ENCODE data around the gene NCOR1.
A peak's percentile ranks its signal among the peaks of the same experiment; 100 is the strongest.
"Not testable (repeated sequence)": the region's sequence is repeated elsewhere in the genome, so short reads cannot be mapped to it uniquely, and the experiment has no call there.

NCOR1 gene

DNA sequence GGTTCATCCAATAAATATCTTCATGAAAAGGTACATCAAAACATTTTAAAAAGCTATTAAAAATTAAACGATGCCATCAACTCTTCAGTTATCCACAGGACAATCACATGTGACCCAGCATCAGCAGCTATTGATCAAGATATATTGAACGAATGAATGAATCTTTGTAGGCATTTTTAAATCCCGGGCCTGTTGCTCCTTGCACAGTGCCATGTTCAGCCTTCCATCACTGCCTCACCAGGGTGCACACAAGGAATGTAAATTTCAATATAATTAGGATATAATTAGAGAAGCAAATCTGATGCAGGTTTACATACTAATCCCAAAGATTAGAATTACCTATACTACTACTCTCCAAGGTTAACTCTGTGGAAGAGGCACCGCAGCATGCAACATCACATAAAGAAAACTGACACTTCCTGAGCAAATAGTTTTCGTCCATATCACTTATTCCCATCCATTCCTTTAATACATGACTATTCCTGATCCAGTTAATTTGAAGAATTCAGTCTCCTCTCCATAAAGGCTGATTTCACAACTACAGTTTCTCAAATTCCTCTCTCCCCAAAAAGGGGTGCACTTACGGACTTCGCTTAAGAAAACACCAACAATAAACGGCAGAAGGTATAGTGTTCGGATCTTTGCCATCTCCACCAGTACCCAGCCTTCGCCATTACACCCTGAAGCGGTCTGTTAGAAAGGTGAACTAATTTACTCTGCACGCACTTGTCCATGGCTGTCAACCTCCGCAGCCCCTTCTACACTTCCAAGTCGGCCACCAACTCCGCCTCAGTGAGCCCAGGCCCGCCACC is 938 bp downstream of the NCOR1 start:
- peak; percentile 16 for DNase-seq

DNA sequence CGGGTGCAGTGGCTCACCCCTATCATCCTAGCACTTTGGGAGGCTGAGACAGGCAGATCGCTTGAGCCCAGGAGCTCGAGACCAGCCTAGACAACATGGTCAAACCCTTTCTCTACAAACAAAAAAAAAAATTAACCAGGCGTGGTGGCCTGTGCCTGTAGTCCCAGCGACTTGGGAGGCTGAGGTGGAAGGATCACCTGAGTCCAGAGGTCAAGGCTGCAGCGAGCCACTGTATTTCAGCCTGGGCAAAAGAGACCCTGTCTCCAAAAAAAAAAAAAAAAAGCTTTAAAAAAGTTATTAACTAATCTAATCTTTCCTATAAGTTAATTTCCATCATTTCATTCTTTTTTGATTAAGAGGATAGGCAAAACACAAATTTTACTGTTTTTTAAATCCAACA is 2.5 kb downstream of the NCOR1 start:
- DNase-seq = no peak

DNA sequence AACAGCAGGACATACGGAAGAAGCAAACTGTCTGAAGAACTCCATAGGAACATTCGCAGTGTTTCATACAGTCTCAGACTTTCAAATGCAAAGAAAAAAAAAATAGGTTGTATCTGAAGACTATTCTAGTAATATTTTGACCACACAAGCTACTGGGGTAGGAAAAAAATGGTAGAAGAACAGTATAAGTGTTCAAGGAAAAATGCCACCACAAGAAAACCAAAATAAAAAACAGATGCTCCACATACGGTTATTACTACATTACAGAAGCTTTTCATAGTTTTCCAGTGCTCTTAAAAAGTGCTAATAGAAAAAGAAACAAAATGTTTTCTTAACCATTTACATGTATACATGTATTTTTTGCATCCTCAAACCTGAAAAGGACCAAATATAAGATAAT is 3.7 kb downstream of the NCOR1 start:
- DNase-seq = no peak

DNA sequence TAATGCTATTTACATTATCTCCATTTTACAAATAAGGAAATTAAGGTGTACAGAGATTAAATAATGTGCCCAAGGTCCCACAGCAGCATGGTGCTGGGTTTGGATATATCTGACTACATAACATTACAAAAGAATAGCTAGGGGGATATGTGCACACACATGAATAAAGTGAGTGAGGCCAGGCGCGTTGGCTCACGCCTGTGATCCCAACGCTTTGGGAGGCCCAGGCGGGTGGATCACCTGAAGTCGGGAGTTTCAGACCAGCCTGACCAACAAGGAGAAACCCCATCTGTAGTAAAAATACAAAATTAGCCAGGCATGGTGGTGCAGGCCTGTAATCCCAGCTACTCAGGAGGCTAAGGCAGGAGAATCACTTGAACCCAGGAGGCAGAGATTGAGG is 10.6 kb downstream of the NCOR1 start:
- not testable (repeated sequence) for DNase-seq

DNA sequence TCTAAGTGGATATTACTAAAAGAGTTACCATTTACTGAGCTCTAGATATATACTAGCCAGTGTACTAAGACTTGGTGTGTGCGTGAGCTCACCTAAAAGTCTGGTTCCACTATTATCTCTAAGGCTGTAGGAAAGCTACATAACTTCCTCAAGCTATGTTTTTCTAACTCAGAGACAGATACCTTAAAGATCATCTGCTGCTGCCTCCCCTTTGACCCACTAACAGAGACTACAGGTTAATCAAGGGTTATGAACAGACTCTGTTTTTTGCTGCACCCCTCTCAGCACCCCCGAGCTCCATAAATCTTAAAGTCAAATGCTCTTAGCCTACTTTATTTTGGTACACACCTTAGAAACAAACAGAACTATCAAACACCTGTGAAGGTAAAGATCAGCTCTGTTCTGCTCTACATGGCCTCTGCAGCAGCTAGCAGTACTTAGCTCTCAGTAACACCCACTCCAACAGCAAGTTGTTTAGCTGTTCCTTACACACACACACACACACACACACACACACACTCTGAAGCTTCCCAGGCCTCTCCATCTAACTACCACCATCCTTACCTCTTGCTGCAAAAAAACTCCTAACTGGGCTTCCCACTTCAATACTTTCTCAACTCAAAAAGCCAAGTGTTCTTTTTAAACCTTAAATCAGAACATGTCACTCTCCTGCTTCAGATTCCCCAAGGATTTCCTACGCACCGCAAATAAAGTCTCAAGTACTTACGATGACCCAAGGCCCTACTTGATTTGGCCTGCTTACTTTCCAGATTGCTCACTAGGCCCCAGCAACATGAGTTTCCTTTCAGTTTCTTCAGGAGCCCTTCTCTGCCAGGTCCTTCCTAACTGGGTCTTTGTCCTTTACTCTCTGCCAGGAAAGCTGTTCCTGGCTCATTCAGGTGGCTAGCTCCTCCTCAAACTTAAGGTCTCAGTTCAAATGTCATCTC is 12.5 kb downstream of the NCOR1 start:
- DNase-seq = not testable (repeated sequence)

DNA sequence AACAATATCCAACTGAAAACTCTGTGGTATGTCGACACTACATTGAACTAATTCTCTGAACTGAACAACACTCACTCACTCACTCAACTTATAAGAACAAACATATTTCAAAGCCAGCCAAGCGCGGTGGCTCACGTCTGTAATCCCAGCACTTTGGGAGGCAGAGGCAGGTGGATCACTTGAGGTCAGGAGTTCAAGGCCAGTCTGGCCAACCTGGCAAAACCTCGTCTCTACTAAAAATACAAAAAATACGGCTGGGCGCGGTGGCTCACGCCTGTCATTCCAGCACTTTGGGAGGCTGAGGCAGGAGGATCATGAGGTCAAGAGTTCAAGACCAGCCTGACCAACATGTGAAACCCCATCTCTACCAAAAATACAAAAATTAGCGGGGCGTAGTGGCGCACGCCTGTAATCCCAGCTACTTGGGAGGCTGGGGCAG is 13.6 kb downstream of the NCOR1 start:
- not testable (repeated sequence) for DNase-seq

DNA sequence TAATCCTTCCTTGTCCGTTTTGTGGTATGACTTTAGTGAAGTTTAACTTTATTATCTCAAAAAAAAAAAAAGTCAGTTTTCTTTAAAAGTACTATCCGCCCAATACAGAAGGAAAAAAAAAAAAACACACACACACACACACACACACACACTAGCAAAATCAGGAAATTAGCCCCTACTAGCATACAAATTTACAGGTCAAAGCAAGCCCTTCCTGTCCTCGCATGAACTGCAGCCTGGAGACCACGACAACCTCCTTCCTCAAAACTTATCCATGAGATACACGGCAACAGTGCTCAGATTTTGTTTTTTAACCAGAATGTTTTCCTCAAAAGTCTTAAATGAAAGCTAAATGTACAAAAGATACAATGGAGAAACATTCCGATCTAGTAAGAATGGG is 16.2 kb downstream of the NCOR1 start:
- DNase-seq = no peak

DNA sequence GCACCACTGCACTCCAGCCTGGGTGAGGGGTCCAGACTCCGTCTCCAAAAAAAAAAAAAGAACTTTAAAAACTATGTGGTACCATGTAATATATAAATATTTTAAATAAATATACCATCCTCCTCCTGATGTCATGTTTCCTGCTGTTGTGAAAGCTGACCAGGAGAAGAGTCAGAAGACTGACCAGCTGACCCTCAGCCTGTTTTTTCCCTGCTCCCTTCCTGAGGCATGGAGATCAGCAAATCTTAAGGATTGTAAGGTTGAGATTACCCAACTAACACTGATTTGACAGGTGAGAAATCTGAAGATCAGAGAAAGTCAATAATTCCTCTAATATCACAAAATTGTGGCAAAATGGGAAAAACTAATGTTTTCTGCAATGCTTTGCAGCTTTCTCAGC is 18.1 kb downstream of the NCOR1 start:
- DNase-seq = no peak

DNA sequence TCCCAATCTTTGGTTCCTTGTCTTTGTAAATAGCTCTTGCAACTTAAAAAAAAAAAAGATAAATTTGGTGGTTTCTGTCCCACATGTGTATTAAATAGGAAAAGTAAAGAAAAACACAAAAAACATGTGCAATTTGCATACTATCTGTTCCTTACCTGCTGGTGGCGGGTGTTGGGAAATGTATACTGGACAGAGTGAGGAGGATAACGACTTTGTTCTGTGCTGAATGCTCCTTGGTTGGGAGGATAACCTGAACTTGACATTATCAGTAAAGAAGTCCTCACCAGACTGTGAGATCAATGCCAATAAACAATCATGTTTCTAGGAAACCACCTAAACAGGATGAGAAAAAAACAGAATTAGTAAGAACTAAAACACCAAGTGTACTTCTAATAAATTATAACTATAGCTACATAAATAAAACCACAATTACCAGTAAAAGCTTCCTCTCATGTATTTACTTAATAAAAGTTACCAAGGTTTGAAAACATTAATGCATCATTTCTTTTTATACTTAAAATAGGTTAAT is 21.0 kb downstream of the NCOR1 start:
- not testable (repeated sequence) for DNase-seq

DNA sequence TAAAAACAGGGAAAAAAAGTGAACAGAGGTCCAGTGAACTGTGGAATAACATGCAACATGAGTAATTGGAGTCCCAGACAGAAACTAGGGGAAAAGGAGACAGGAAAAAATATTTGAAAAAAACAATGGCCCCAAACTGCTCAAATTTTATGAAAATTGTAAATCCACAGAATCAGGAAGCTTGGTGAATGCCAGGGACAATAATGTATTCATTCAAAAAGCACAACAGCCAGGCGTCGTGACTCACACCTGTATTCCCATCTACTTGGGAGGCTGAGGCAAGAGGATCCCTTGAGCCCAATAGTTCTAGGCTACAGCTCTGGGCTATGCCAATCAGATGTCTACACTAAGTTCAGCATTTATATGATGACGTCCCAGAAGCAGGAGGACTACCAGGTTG is 23.7 kb downstream of the NCOR1 start:
- DNase-seq = no peak

DNA sequence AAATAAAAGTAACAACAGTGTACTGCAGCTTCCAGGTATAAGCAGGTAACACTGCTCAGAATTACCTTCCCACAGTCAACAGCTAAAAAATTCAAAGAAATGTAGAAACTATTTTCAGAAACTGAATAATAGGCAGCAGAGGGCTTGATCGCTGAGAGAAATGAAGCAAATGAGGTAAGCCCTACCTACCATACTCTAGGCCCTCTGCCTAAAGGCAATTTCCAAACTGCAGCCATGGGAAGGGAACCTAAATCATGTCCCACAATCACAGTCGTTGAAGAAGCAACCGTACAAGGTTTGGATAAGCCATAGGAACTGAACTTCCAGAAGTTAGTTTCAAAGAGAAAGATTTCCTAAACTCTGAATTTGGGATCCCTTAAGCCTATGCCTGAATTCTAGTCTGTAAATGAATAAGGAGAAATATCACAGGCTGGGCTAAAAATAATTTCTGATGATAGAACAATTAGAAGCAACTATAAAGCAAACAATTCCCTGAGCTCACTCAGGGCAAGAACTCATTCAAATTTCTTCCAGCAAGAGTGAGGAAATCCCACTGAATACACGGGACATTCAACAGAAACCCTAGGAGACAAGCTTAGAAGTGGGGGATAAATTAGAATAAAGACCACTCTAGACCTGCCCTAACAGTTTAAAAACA is 24.5 kb downstream of the NCOR1 start:
- DNase-seq = no peak

DNA sequence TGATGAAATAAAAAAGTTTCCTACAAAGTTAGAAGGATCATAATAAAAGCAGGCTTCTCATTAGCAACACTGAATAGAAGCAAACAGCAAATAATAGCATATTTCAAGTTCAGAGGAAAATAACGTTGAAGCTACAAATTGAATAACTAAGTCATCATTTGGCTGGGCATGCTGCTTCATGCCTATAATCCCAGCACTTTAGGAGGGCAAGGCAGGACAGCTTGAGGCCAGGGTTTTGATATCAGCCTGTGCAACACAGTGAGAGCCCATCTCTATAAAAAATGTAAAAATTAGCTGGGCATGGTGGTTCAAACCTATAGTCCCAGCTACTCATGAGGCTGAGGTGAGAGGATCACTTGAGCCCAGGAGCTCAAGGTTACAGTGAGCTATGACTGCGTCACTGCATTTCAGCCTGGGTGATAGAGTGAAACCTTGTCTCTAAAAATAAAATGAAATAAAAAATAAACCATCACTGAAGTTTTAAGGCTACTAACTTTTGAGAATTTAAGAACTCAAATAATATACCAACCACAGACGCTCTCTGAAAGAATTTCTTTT is 25.5 kb downstream of the NCOR1 start:
- no peak for DNase-seq

DNA sequence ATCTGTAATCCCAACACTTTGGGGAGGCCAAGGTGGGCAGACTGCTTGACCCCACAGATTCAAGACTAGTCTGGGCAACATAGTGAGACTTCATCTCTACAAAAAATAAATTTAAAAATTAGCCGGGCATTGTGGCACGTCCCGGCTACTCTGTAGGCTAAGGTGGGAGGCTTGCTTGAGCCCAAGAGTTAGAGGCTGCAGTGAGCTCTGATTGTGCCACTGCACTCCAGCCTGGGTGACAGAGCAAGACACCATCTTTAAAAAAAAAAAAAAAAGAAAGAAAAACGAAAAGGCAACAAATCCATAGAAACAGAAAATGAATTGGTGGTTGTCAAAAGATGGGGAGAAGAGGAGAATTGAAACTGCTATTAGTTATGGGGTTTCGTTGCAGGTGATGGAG is 27.7 kb downstream of the NCOR1 start:
- no peak for DNase-seq

DNA sequence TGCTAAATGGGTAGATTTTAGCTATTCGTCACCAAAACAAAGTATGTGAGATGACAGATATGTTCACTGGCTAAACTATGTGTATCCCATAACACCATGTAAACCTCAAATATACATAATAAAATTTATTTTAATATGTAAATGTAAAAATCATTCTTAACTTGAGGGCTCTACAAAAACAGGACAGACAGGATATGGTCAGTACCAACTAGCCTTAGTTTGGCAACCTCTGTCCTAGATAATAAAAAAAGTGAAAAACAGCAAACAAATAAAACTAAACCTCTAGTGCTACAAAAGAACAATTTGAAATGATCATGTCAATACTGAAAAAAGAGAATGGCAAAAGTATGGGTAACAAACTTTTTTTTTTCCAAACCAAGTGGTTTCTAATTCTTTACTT is 33.8 kb downstream of the NCOR1 start:
- DNase-seq = no peak

DNA sequence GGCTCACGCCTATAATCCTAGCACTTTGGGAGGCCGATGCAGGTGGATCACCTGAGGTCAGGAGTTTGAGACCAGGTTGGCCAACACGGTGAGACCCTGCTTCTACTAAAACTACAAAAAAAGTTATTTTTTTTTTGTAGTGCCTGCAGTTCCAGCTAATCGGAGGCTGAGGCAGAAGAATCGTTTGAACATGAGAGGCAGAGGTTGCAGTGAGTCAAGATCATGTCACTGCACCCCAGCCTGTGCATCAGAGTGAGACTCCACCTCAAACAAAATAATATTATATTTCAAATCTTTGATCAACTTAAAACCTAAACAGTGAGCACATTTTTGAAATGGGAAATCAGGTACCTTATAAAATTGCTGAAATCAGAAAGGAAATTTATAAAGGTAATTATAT is 36.5 kb downstream of the NCOR1 start:
- DNase-seq = peak; percentile 9

DNA sequence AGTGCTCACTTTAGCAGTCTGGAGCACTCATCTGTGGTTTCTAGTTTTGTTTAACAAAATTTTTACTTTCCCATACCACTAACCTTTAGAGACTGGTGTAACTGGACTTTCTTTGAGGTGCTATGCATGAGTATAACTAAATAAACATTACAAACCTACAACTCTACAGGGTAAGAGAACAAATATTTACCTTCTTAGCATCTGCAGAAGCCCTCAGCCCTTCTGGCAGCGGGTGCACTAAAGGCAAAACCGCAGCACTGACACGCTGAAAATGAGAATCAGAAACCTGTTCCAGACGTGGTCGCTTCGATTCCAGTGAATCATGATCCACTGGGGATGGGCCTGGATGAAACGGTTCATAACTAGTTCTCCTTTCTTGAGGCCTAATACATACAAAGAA is 43.7 kb downstream of the NCOR1 start:
- DNase-seq = peak; percentile 21

DNA sequence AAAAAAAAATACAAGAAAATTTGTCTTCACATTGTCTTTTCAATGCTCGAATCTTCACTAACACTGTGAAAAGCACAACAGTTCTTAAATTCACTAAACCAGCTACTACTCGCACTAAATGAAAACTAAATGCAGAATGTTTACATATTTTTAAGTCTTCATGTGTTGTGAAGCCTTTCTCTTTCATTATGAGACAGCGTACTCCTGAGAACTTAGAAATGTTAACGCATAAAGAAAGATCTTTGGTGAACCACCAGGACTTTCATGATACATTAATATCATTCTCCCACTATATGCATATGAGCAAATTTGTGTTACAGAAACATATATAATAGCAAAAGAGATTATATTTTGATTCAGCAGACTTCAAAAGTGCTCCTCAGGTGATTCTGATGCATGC is 48.6 kb downstream of the NCOR1 start:
- DNase-seq = not testable (repeated sequence)

DNA sequence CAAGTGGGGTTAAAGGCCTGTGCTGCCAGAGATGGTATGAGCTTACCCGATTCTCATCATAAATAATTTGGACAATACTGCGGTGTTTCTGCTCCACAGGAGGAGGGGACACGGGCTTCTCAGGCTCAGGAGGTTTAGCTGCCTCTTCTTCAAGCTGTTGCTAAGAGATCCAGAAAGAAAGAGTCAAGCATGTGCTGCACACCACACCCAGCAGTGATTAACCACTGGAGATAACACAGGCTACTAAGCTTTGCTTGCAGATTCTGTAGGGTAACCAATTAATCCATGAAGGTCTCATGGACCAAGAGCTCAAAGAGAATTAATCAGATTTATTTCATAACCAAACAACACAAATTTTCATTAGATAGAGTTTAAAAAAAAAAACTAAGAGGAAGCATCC is 56.6 kb downstream of the NCOR1 start:
- DNase-seq = no peak

DNA sequence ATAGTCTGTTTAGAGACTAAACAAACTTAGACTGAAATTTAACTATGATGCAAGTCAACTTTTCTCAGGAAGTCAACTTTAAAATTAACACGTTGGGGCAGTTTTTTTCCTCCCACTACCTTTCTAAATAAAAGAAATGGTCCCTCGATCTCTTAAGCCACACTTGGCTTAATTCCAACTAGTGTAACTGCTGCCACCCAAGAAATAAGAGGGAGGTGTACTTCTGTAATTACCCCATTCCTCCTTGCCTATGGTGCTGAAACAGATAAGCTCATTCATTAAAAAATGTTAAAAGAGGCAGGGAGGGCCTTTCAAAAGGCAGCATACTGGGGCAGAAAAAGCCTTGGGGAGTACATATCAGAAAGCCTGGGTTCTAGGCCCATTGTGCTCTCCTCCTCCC is 59.8 kb downstream of the NCOR1 start:
- no peak for DNase-seq

DNA sequence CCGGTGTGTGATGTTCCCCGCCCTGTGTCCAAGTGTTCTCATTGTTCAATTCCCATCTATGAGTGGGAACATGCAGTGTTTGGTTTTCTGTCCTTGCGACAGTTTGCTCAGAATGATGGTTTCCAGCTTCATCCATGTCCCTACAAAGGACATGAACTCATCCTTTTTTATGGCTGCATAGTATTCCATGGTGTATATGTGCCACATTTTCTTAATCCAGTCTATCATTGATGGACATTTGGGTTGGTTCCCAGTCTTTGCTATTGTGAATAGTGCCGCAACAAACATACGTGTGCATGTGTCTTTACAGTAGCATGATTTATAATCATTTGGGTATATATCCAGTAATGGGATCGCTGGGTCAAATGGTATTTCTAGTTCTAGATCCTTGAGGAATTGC is 63.0 kb downstream of the NCOR1 start:
- DNase-seq = not testable (repeated sequence)

DNA sequence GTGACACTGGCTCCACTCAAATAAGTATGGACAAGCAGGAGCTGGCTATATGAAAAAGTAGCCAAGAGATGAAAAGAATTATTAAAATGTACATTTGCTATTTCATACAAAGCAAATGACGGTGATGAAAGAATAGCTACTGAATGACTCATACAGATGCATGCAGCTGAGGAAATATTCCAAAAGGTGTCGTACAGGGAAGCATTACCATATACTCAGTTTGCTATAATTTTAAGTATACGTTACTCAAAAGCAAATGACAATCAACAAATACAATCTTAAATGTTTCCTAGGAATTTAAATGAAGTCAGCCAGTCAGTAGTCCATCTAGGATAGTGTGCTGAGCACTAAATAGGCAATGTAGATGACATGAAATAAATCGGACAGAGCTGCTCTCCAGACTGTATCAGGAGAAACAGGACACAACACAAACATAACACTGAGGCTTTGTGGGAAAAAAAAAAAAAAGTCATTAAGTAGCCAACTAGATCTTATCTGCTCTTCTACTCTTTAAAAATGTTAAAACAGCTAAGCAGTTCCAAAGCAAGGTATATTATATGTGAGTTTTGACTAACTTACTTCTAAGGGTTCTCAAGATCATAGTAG is 65.0 kb downstream of the NCOR1 start:
- DNase-seq = peak; percentile 46

DNA sequence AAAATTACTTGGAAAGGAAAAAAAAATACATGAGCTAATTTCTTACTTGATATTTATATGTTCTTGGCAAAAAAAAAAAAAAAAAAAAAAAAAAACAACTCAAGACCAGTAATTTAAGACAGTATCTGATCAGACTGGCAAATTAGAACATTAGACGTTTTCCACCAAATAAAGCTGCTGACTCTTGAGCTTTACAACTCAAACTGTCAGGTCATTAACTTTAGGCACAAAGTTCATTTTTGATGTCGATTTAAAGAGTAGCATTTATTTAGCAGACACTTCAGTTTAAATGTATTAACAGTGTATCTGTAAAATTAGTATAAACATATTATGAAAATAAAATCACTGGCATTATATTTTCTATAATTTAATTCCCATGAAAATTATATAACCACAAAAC is 66.7 kb downstream of the NCOR1 start:
- DNase-seq = no peak

Data from fibroblast of skin of back (primary cell).